Stimulated activated CD4-positive, alpha-beta T cell treated with anti-CD3 and anti-CD28 coated beads, Interleukin-1b, Interleukin-23, amount 100 ng/mL, for 4 hours (primary cell): ENCODE results near the gene DNA2.
"Not testable (repeated sequence)": the region's sequence is repeated elsewhere in the genome, so short reads cannot be mapped to it uniquely, and the experiment has no call there.

ENCODE experiments used
- DNase-seq, 2 donors: peaks; one replicate each; pipeline ENCODE4 v3.0.0-alpha.2; 2020; ENCODE audit warnings: low read depth in 2 of 2

The DNA2 gene

GRCh38 chr10:68449698-68450097, 22.1 kb downstream of the DNA2 start:
- DNase-seq = not testable (repeated sequence)

- DNase-seq = no peak
These were observed 25.6 kb downstream of the DNA2 start for GRCh38 chr10:68446179-68446578.

GRCh38 chr10:68442971-68443370, 28.8 kb downstream of the DNA2 start:
- DNase-seq = no peak

GRCh38 chr10:68440898-68441297, 30.9 kb downstream of the DNA2 start:
- DNase-seq = no peak

GRCh38 chr10:68435803-68436202, 36.0 kb downstream of the DNA2 start:
- DNase-seq = no peak

- DNase-seq = no peak
These were observed 37.1 kb downstream of the DNA2 start for GRCh38 chr10:68434657-68435056.

- no peak for DNase-seq
These were observed 43.2 kb downstream of the DNA2 start for GRCh38 chr10:68428396-68429104.

- DNase-seq = no peak
These were observed 47.2 kb downstream of the DNA2 start for GRCh38 chr10:68424454-68425014.

- DNase-seq = no peak
These were observed 48.3 kb downstream of the DNA2 start for GRCh38 chr10:68423522-68423921.

- DNase-seq = no peak
These were observed 52.4 kb downstream of the DNA2 start for GRCh38 chr10:68419376-68419775.

GRCh38 chr10:68408898-68409518, 62.8 kb downstream of the DNA2 start:
- no peak for DNase-seq

- DNase-seq = peak; percentile 55 to 78
These were observed 64.8 kb downstream of the DNA2 start, which contains the start of gene RUFY2 for GRCh38 chr10:68406815-68407548. Gene RUFY2 (minus strand): TSS chr10:68407277. CDS start chr10:68407189, 88 bp downstream.

- DNase-seq = peak in 1 of 2 donors; percentile 36
These were observed 65.5 kb downstream of the DNA2 start for GRCh38 chr10:68406111-68406814.

- no peak for DNase-seq
These were observed 68.1 kb downstream of the DNA2 start for GRCh38 chr10:68403701-68404100.

GRCh38 chr10:68402276-68402675, 69.5 kb downstream of the DNA2 start:
- DNase-seq = no peak

GRCh38 chr10:68397005-68397404, 74.8 kb downstream of the DNA2 start:
- DNase-seq = no peak

- no peak for DNase-seq
These were observed 86.0 kb downstream of the DNA2 start for GRCh38 chr10:68385740-68386139.

- DNase-seq = no peak
These were observed 100.2 kb downstream of the DNA2 start for GRCh38 chr10:68371604-68372003.

GRCh38 chr10:68367121-68367520, 104.7 kb downstream of the DNA2 start:
- DNase-seq = no peak

- DNase-seq = no peak
These were observed 105.2 kb downstream of the DNA2 start for GRCh38 chr10:68366600-68366999.

GRCh38 chr10:68365611-68366010, 106.2 kb downstream of the DNA2 start:
- DNase-seq = no peak
